CD8-positive, alpha-beta memory T cell (primary cell): ENCODE results near the gene SOCS7. TPM values are rescaled to one million over a fixed set of nuclear protein-coding genes. Genes with fewer than 3 reads are reported as not detected.
A peak's percentile ranks its signal among the peaks of the same experiment; 100 is the strongest.

Experiments
- CTCF ChIA-PET: fragments of 350-600 bp; sonication (Branson Sonifier 250); formaldehyde crosslinking; loops from one replicate; lab custom pipeline; 2021; ENCODE audit warnings: antibody characterized with exemption; lab: Charles Lee
- POLR2A ChIA-PET: fragments of 350-600 bp; sonication (Branson Sonifier 250); formaldehyde crosslinking; loops from one replicate; lab custom pipeline; 2021; ENCODE audit warnings: antibody characterized with exemption; lab: Charles Lee
- DNase-seq, 5 donors: peaks; one replicate each; pipeline versions ENCODE4 v3.0.0 to v3.0.0-alpha.2; 2020 to 2022; ENCODE audit warnings: mixed read lengths in 1 of 5
- H3K27ac ChIP-seq: one replicate; pipeline ENCODE4 v1.7.0; 2013; ENCODE audit warnings: low read depth, mild to moderate bottlenecking, low read length, moderate library complexity
- H3K27me3 ChIP-seq: 2 replicates; pipeline ENCODE4 v1.7.0; 2013; ENCODE audit warnings: low read length, mild to moderate bottlenecking; ENCODE audit not compliant: insufficient read depth, poor library complexity, severe bottlenecking
- H3K36me3 ChIP-seq: 2 replicates; pipeline ENCODE4 v1.7.0; 2013; ENCODE audit warnings: mild to moderate bottlenecking, low read length, moderate library complexity; ENCODE audit not compliant: insufficient read depth
- H3K4me1 ChIP-seq: 2 replicates; pipeline ENCODE4 v1.7.0; 2013; ENCODE audit warnings: mild to moderate bottlenecking, low read length, moderate library complexity; ENCODE audit not compliant: insufficient read depth
- H3K4me3 ChIP-seq: 2 replicates; pipeline ENCODE4 v1.7.0; 2013; ENCODE audit warnings: mild to moderate bottlenecking, low read length
- H3K9me3 ChIP-seq: 2 replicates; pipeline ENCODE4 v1.7.0; 2013; ENCODE audit warnings: mild to moderate bottlenecking, low read length
- H3K27ac Mint-ChIP-seq, 8 donors: one replicate each; pipeline ENCODE4 v1.8.0; 2020 to 2021; ENCODE audit warnings: mixed read lengths in 8 of 8, mild to moderate bottlenecking in 6 of 8, inconsistent platforms in 3 of 8, moderate library complexity in 3 of 8
- H3K27me3 Mint-ChIP-seq, 2 donors: one replicate each; pipeline ENCODE4 v1.8.0; 2020 to 2021; ENCODE audit warnings: mixed read lengths in 2 of 2, mild to moderate bottlenecking in 1 of 2, moderate library complexity in 1 of 2
- H3K36me3 Mint-ChIP-seq, 3 donors: one replicate each; pipeline ENCODE4 v1.8.0; 2020 to 2021; ENCODE audit warnings: mixed read lengths in 3 of 3, inconsistent platforms in 1 of 3, mild to moderate bottlenecking in 1 of 3
- H3K4me1 Mint-ChIP-seq, 3 donors: one replicate each; pipeline ENCODE4 v1.8.0; 2020 to 2021; ENCODE audit warnings: mixed read lengths in 3 of 3, inconsistent platforms in 1 of 3, mild to moderate bottlenecking in 1 of 3
- H3K4me3 Mint-ChIP-seq, 7 donors: one replicate each; pipeline ENCODE4 v1.8.0; 2020 to 2021; ENCODE audit warnings: mixed read lengths in 7 of 7, mild to moderate bottlenecking in 6 of 7, moderate library complexity in 4 of 7, inconsistent platforms in 2 of 7
- H3K9me3 Mint-ChIP-seq, 5 donors: one replicate each; pipeline ENCODE4 v1.8.0; 2020 to 2022; ENCODE audit warnings: mixed read lengths in 5 of 5, mild to moderate bottlenecking in 3 of 5, moderate library complexity in 2 of 5, inconsistent platforms in 1 of 5
- polyA plus RNA-seq: library from polyadenylated mRNA; unstranded; fragments of 300-500 nt; fragmentation: Illumina TruSeq; gene quantifications from one replicate; pipeline ENCODE4 v1.2.3, GENCODE V29; 2021
- total RNA-seq, 2 experiments: library from RNA; stranded (reverse); gene quantifications; one replicate each; pipeline ENCODE4 v1.2.3, GENCODE V29; 2021

SOCS7 gene
- total and polyA plus RNA-seq, 3 experiments from 2014 or later: 0.98 to 23.7 (median 22.0) TPM

- H3K9me3 ChIP-seq: no peaks in the 10 kb centered on the region
- CTCF ChIA-PET: interaction anchor here (0.6 to 1.3 kb wide), 3 partner anchors 18 to 79 kb away, joined by 3 to 5 read pairs (median 3); no protein-coding TSS in a partner anchor
- H3K27me3 Mint-ChIP-seq: peaks cover 53 to 85% of the 10 kb centered on the region in 2 donors
These were observed 69.7 kb downstream of the SOCS7 start for GRCh38 chr17:38421171-38421841.

GRCh38 chr17:38421871-38422827, 70.5 kb downstream of the SOCS7 start:
- H3K27me3 ChIP-seq: peaks cover 25% of the 10 kb centered on the region

More at GRCh38 chr17:38421171-38421841, 69.7 kb downstream of the SOCS7 start:
- Histone ChIP-seq H3K4me1 (no peaks in the 10 kb centered on the region), H3K4me3 (no peak overlapping the region), H3K27ac (no peak overlapping the region), H3K36me3 (no peaks in the 10 kb centered on the region), H3K27me3 (peaks cover 29% of the 10 kb centered on the region)
- Mint-ChIP-seq H3K4me1 (peaks cover 0 to 4% (median 0%) of the 10 kb centered on the region in 3 donors), H3K9me3 (no peaks in the 10 kb centered on the region), H3K27ac (no peak overlapping the region), H3K4me3 (no peak overlapping the region), H3K36me3 (no peaks in the 10 kb centered on the region)
- POLR2A ChIA-PET: no interaction called here
- DNase-seq: no peak

GRCh38 chr17:38424297-38424972, 72.8 kb downstream of the SOCS7 start:
- H3K27me3 Mint-ChIP-seq: peaks cover 41 to 82% of the 10 kb centered on the region in 2 donors

More at GRCh38 chr17:38421871-38422827, 70.5 kb downstream of the SOCS7 start:
- Mint-ChIP-seq H3K9me3 (no peaks in the 10 kb centered on the region), H3K27ac (no peak overlapping the region), H3K4me3 (no peak overlapping the region), H3K36me3 (no peaks in the 10 kb centered on the region), H3K4me1 (peaks cover 0 to 8% (median under 1%) of the 10 kb centered on the region in 3 donors), H3K27me3 (peaks cover 46 to 85% of the 10 kb centered on the region in 2 donors)
- Histone ChIP-seq H3K36me3 (no peaks in the 10 kb centered on the region), H3K9me3 (no peaks in the 10 kb centered on the region), H3K4me3 (no peak overlapping the region), H3K4me1 (peaks cover under 1% of the 10 kb centered on the region), H3K27ac (no peak overlapping the region)
- CTCF ChIA-PET: interaction anchor here (1.6 kb wide), 1 partner anchor 73 kb away, joined by 4 read pairs; no protein-coding TSS in a partner anchor
- POLR2A ChIA-PET: no interaction called here
- no peak for DNase-seq

GRCh38 chr17:38425031-38425430, 73.4 kb downstream of the SOCS7 start:
- Mint-ChIP-seq H3K4me3 (no peak overlapping the region), H3K36me3 (no peaks in the 10 kb centered on the region), H3K27me3 (peaks cover 41 to 81% of the 10 kb centered on the region in 2 donors), H3K27ac (peak overlapping the region in 1 of 8 donors; percentile 42), H3K4me1 (peaks cover 6 to 20% (median 9%) of the 10 kb centered on the region in 3 donors), H3K9me3 (no peaks in the 10 kb centered on the region)
- POLR2A ChIA-PET: no interaction called here
- Histone ChIP-seq H3K27ac (no peak overlapping the region), H3K36me3 (no peaks in the 10 kb centered on the region), H3K27me3 (peaks cover 16% of the 10 kb centered on the region), H3K4me1 (peaks cover 9% of the 10 kb centered on the region), H3K4me3 (no peak overlapping the region), H3K9me3 (no peaks in the 10 kb centered on the region)
- CTCF ChIA-PET: no interaction called here
- DNase-seq: no peak

More at GRCh38 chr17:38424297-38424972, 72.8 kb downstream of the SOCS7 start:
- no peak overlapping the region for H3K27ac Mint-ChIP-seq
- no peak overlapping the region for H3K4me3 ChIP-seq
- no peaks in the 10 kb centered on the region for H3K36me3 Mint-ChIP-seq
- peaks cover 18% of the 10 kb centered on the region for H3K27me3 ChIP-seq
- no peak for DNase-seq
- ChIA-PET CTCF (interaction anchor here (0.9 to 1.3 kb wide), 4 partner anchors 10 to 91 kb away, joined by 3 to 5 read pairs (median 3); no protein-coding TSS in a partner anchor), POLR2A (no interaction called here)
- no peak overlapping the region for H3K27ac ChIP-seq
- H3K9me3 ChIP-seq: no peaks in the 10 kb centered on the region
- no peaks in the 10 kb centered on the region for H3K9me3 Mint-ChIP-seq
- H3K4me3 Mint-ChIP-seq: no peak overlapping the region
- H3K4me1 Mint-ChIP-seq: peaks cover 6 to 17% (median 7%) of the 10 kb centered on the region in 3 donors
- H3K4me1 ChIP-seq: peaks cover 9% of the 10 kb centered on the region
- H3K36me3 ChIP-seq: no peaks in the 10 kb centered on the region

GRCh38 chr17:38425744-38426143, 74.1 kb downstream of the SOCS7 start:
- Histone ChIP-seq H3K4me3 (no peak overlapping the region), H3K9me3 (no peaks in the 10 kb centered on the region), H3K27me3 (peaks cover 16% of the 10 kb centered on the region), H3K27ac (no peak overlapping the region), H3K4me1 (peaks cover 9% of the 10 kb centered on the region), H3K36me3 (no peaks in the 10 kb centered on the region)
- no peak for DNase-seq
- H3K36me3 Mint-ChIP-seq: no peaks in the 10 kb centered on the region
- CTCF ChIA-PET: interaction anchor here (1.0 kb wide), 1 partner anchor 76 kb away, joined by 3 read pairs; no protein-coding TSS in a partner anchor
- H3K4me3 Mint-ChIP-seq: no peak overlapping the region
- H3K27me3 Mint-ChIP-seq: peaks cover 41 to 78% of the 10 kb centered on the region in 2 donors
- peak overlapping the region in 2 of 8 donors; percentile 33 to 58 for H3K27ac Mint-ChIP-seq
- no peaks in the 10 kb centered on the region for H3K9me3 Mint-ChIP-seq
- POLR2A ChIA-PET: no interaction called here
- peaks cover 6 to 20% (median 9%) of the 10 kb centered on the region in 3 donors for H3K4me1 Mint-ChIP-seq

GRCh38 chr17:38426441-38426840, 74.8 kb downstream of the SOCS7 start:
- H3K36me3 ChIP-seq: no peaks in the 10 kb centered on the region
- DNase-seq: no peak
- CTCF ChIA-PET: interaction anchor here (1.0 kb wide), 1 partner anchor 77 kb away, joined by 3 read pairs; no protein-coding TSS in a partner anchor
- peaks cover 38 to 71% of the 10 kb centered on the region in 2 donors for H3K27me3 Mint-ChIP-seq
- peaks cover 6 to 20% (median 9%) of the 10 kb centered on the region in 3 donors for H3K4me1 Mint-ChIP-seq
- no peak overlapping the region for H3K27ac ChIP-seq
- no peaks in the 10 kb centered on the region for H3K9me3 ChIP-seq
- POLR2A ChIA-PET: no interaction called here
- H3K36me3 Mint-ChIP-seq: no peaks in the 10 kb centered on the region
- H3K9me3 Mint-ChIP-seq: no peaks in the 10 kb centered on the region
- no peak overlapping the region for H3K4me3 ChIP-seq
- H3K4me1 ChIP-seq: peaks cover 9% of the 10 kb centered on the region
- H3K27ac Mint-ChIP-seq: peak overlapping the region in 1 of 8 donors; percentile 33
- H3K4me3 Mint-ChIP-seq: peak overlapping the region in 1 of 7 donors; percentile 58
- peaks cover 11% of the 10 kb centered on the region for H3K27me3 ChIP-seq

GRCh38 chr17:38427160-38427949, 75.7 kb downstream of the SOCS7 start:
- peak overlapping the region; percentile 58 to 78 (median 66) for H3K4me3 Mint-ChIP-seq
- H3K36me3 Mint-ChIP-seq: no peaks in the 10 kb centered on the region
- Histone ChIP-seq H3K27me3 (peaks cover 5% of the 10 kb centered on the region), H3K27ac (no peak overlapping the region), H3K9me3 (no peaks in the 10 kb centered on the region), H3K36me3 (no peaks in the 10 kb centered on the region), H3K4me3 (peak overlapping the region; percentile 50), H3K4me1 (peaks cover 9% of the 10 kb centered on the region)
- H3K27me3 Mint-ChIP-seq: peaks cover 31 to 62% of the 10 kb centered on the region in 2 donors
- no peaks in the 10 kb centered on the region for H3K9me3 Mint-ChIP-seq
- H3K27ac Mint-ChIP-seq: peak overlapping the region in 4 of 8 donors; percentile 11 to 51 (median 26)
- no peak for DNase-seq
- H3K4me1 Mint-ChIP-seq: peaks cover 6 to 20% (median 9%) of the 10 kb centered on the region in 3 donors
- POLR2A ChIA-PET: interaction anchor here (0.6 kb wide), 1 partner anchor 39 kb away, joined by 3 read pairs; no protein-coding TSS in a partner anchor
- CTCF ChIA-PET: interaction anchor here (2.0 kb wide), 1 partner anchor 78 kb away, joined by 5 read pairs; no protein-coding TSS in a partner anchor
